Smooth muscle cell (in vitro differentiated cells): Measurements from ENCODE around the gene THEM5. TPM values are rescaled to one million over a fixed set of nuclear protein-coding genes. Genes with fewer than 3 reads are reported as not detected.
"Not testable (repeated sequence)": the region's sequence is repeated elsewhere in the genome, so short reads cannot be mapped to it uniquely, and the experiment has no call there.

Experiments used
- DNase-seq: peaks from one replicate; lab custom pipeline; 2025; ENCODE audit not compliant: unreplicated experiment; lab: John Stamatoyannopoulos, UW
- H2AFZ ChIP-seq: fragments of 200-600 bp; sonication (generic); 2 replicates; pipeline ENCODE4 v1.6.0; 2016; ENCODE audit warnings: antibody characterized with exemption, low read depth, mild to moderate bottlenecking
- H3F3A ChIP-seq: fragments of 200-600 bp; sonication (generic); 2 replicates; pipeline ENCODE4 v1.6.0; 2017; ENCODE audit warnings: antibody characterized with exemption, low read depth
- H3K27ac ChIP-seq: fragments of 200-600 bp; sonication (generic); 2 replicates; pipeline ENCODE4 v1.5.1; 2016; ENCODE audit warnings: low read depth, mild to moderate bottlenecking
- H3K27me3 ChIP-seq: fragments of 200-600 bp; sonication (generic); 2 replicates; pipeline ENCODE4 v1.6.1; 2016; ENCODE audit warnings: low read depth, mild to moderate bottlenecking
- H3K36me3 ChIP-seq: fragments of 200-600 bp; sonication (generic); 2 replicates; pipeline ENCODE4 v1.5.1; 2016; ENCODE audit warnings: low read depth
- H3K4me1 ChIP-seq: fragments of 200-600 bp; sonication (generic); 2 replicates; pipeline ENCODE4 v1.5.1; 2016; ENCODE audit warnings: low read depth
- H3K4me2 ChIP-seq: fragments of 200-600 bp; sonication (generic); 2 replicates; pipeline ENCODE4 v1.6.0; 2016; ENCODE audit warnings: mild to moderate bottlenecking
- H3K4me3 ChIP-seq: fragments of 200-600 bp; sonication (generic); 2 replicates; pipeline ENCODE4 v1.5.1; 2016; ENCODE audit warnings: mild to moderate bottlenecking
- H3K79me2 ChIP-seq: fragments of 200-600 bp; sonication (generic); 2 replicates; pipeline ENCODE4 v1.6.0; 2016; ENCODE audit warnings: low read depth, mild to moderate bottlenecking
- H3K9ac ChIP-seq: fragments of 200-600 bp; sonication (generic); 2 replicates; pipeline ENCODE4 v1.6.0; 2016; ENCODE audit warnings: low read depth
- H3K9me3 ChIP-seq: fragments of 200-600 bp; sonication (generic); replicated peaks from 2 replicates; pipeline ENCODE4 v1.5.1; 2016; ENCODE audit warnings: low read depth
- H4K20me1 ChIP-seq: fragments of 200-600 bp; sonication (generic); 2 replicates; pipeline ENCODE4 v1.6.0; 2016; ENCODE audit warnings: low read depth
- WGBS: methylation state at CpG from one replicate; pipeline ENCODE4 v1.1.7; 2016; ENCODE audit warnings: low lambda C conversion rate; 5-methylcytosine and 5-hydroxymethylcytosine counted together
- polyA plus RNA-seq: library from polyadenylated mRNA; unstranded; fragments of >200 nt; fragmentation: Nextera tagmentation; extraction: Ambion mirVana; gene quantifications from 2 replicates; pipeline ENCODE4 v1.2.1, GENCODE V29; 2016
- total RNA-seq: library from RNA; depleted of rRNA; stranded (reverse); fragments of >200 nt; gene quantifications from 2 replicates; pipeline ENCODE4 v1.2.3, GENCODE V29; 2014
- TF ChIP-seq, protein P1 (sequence below): fragments of 200-600 bp; sonication (generic); IDR thresholded peaks from 2 replicates; pipeline ENCODE4 v1.5.1; 2017; ENCODE audit warnings: borderline replicate concordance, mild to moderate bottlenecking, antibody characterized with exemption; ENCODE audit not compliant: insufficient read depth, poor library complexity, severe bottlenecking

Gene THEM5
- total and polyA plus RNA-seq, 2 experiments from 2014 or later, result 0.76 to 1.0 TPM

DNA sequence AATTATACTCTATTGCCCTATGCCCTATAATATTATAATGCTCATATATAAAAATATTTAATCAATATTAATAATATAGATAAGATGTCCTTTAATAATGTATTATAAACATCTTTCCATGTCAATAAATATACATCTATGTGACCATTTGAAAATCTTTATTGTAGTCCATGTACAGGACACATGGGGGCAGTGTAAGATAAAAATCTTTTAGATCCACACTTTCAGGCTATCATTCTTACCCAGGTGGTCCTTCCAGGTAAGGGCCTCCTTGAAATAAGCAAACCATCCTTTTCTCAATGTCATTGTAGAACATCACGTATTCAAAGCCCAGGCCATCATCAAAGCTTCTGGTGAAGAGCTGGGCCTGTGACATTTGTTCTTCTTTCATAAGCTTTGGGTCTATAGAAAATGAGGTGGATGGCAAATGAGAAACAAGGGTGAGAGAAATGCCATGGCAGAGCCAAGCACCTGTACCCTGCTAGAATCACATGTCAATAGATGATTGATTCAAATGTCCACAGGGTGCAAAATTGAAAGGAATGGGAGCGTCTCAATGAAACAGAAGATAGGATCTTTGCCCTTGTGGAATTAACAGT lies 35.6 kb upstream of the THEM5 start:
- Histone ChIP-seq H3K27ac (no peak overlapping the region), H3K9ac (no peak overlapping the region)
- DNase-seq, result no peak

DNA sequence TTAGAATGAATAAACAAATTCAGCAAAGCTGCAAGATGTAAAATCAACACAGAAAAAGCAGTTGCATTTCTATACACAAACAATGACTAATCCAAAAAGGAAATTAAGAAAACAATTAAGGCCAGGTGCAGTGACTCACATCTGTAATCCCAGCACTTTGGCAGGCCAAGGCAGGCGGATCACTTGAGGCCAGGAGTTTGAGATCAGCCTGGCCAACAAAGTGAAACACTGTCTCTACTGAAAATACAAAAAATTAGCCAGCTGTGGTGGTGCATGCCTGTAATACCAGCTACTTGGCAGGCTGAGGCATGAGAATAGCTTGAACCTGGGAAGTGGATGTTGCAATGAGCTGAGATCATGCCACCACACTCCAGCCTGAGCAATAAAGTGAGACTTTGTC lies 33.5 kb upstream of the THEM5 start:
- no peak overlapping the region for H2AFZ ChIP-seq
- no peaks in the 10 kb centered on the region for H3K79me2 ChIP-seq
- no peak overlapping the region for H3K4me3 ChIP-seq
- H3K9me3 ChIP-seq, result no peaks in the 10 kb centered on the region
- H3K36me3 ChIP-seq, result no peaks in the 10 kb centered on the region
- TF ChIP-seq, protein P1, sequence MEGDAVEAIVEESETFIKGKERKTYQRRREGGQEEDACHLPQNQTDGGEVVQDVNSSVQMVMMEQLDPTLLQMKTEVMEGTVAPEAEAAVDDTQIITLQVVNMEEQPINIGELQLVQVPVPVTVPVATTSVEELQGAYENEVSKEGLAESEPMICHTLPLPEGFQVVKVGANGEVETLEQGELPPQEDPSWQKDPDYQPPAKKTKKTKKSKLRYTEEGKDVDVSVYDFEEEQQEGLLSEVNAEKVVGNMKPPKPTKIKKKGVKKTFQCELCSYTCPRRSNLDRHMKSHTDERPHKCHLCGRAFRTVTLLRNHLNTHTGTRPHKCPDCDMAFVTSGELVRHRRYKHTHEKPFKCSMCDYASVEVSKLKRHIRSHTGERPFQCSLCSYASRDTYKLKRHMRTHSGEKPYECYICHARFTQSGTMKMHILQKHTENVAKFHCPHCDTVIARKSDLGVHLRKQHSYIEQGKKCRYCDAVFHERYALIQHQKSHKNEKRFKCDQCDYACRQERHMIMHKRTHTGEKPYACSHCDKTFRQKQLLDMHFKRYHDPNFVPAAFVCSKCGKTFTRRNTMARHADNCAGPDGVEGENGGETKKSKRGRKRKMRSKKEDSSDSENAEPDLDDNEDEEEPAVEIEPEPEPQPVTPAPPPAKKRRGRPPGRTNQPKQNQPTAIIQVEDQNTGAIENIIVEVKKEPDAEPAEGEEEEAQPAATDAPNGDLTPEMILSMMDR, result no peak
- H4K20me1 ChIP-seq, result no peaks in the 10 kb centered on the region
- 88% methylated on average over 1 of the region's 1 CpG for WGBS
- no peak overlapping the region for H3K9ac ChIP-seq
- H3K4me2 ChIP-seq, result no peak overlapping the region
- no peaks in the 10 kb centered on the region for H3K4me1 ChIP-seq
- no peaks in the 10 kb centered on the region for H3F3A ChIP-seq
- H3K27ac ChIP-seq, result peak overlapping the region; percentile 21
- H3K27me3 ChIP-seq, result no peaks in the 10 kb centered on the region
- no peak for DNase-seq

More for the DNA sequence above, 35.6 kb upstream of the THEM5 start:
- Histone ChIP-seq H2AFZ (no peak overlapping the region), H3K79me2 (no peaks in the 10 kb centered on the region), H3K4me3 (no peak overlapping the region), H3K9me3 (no peaks in the 10 kb centered on the region), H3K36me3 (peaks cover 5% of the 10 kb centered on the region), H3F3A (no peaks in the 10 kb centered on the region), H3K4me1 (no peaks in the 10 kb centered on the region), H3K27me3 (no peaks in the 10 kb centered on the region), H4K20me1 (no peaks in the 10 kb centered on the region), H3K4me2 (no peak overlapping the region)
- 93% methylated on average over 2 of the region's 2 CpGs for WGBS
- TF ChIP-seq, protein P1, result peak; percentile 38

DNA sequence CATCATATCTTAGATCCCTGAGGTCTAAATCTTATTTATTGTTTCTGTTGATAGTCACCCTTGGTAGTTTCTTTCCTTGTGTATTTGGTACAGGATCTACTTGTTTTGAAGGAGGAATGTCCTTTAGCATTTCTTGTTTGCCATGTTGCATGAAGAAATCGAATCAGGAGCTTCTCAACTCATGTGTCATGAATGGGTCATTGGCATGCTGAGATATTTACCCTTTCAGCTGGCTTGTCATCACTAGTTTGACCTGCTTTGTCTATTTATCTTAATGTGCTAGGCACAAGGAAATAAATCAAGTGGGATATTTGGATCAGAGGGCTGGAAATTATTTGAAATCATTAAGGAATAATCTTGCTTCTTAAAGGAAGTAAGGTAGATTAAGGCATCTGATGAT lies 32.0 kb upstream of the THEM5 start:
- Histone ChIP-seq H3K9me3 (no peaks in the 10 kb centered on the region), H3K4me3 (no peak overlapping the region), H3K4me1 (no peaks in the 10 kb centered on the region), H3K9ac (no peak overlapping the region), H3K27me3 (no peaks in the 10 kb centered on the region), H2AFZ (no peak overlapping the region), H3K4me2 (no peak overlapping the region), H3K36me3 (no peaks in the 10 kb centered on the region), H3F3A (no peaks in the 10 kb centered on the region), H4K20me1 (no peaks in the 10 kb centered on the region), H3K27ac (no peak overlapping the region), H3K79me2 (no peaks in the 10 kb centered on the region)
- WGBS, result 80% methylated on average over 1 of the region's 1 CpG
- TF ChIP-seq, protein P1, result no peak
- no peak for DNase-seq

DNA sequence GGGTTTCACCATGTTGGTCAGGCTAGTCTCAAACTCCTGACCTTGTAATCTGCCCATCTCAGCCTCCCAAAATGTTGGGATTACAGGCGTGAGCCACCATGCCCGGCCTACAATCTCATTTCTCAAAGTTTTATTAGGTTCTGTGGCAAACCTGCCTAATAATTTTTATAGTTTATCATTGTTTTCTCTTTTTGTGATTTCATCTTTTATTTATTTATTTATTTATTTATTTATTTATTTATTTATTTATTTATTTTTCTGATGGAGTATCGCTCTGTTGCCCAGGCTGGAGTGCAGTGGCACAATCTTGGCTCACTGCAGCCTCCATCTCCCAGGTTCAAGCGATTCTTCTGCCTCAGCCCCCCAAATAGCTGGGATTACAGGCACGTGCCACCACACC lies 31.4 kb upstream of the THEM5 start:
- not testable (repeated sequence) for H4K20me1 ChIP-seq, H3K27me3 ChIP-seq, H3K9me3 ChIP-seq, H3K79me2 ChIP-seq, H3K4me1 ChIP-seq, H2AFZ ChIP-seq, H3K27ac ChIP-seq, H3F3A ChIP-seq, H3K9ac ChIP-seq, H3K4me2 ChIP-seq, DNase-seq, H3K36me3 ChIP-seq, H3K4me3 ChIP-seq
- WGBS, result 97% methylated on average over 5 of the region's 5 CpGs

DNA sequence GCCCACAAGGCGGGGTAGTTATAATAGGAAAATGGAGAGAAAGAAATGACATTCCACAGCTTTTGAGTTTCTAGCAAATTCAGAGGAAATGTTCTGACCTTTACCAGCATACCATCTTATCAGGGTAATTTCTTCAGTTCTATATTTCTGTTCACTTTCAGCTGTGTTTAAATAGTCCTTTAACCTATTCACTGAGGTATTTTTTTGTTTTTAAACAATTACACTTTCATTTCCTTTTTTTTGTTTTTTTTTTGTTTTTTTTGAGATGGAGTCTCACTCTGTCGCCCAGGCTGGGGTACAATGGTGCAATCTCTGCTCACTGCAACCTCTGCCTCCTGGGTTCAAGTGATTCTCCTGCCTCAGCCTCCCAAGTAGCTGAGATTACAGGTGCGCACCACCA lies 30.9 kb upstream of the THEM5 start:
- not testable (repeated sequence) for H3K4me3 ChIP-seq, H3K4me2 ChIP-seq, H2AFZ ChIP-seq, H3K9me3 ChIP-seq, H3K36me3 ChIP-seq, H3K27me3 ChIP-seq, H3F3A ChIP-seq, H3K9ac ChIP-seq, DNase-seq, H3K79me2 ChIP-seq, H3K4me1 ChIP-seq, H4K20me1 ChIP-seq, H3K27ac ChIP-seq
- WGBS, result 97% methylated on average over 3 of the region's 3 CpGs

DNA sequence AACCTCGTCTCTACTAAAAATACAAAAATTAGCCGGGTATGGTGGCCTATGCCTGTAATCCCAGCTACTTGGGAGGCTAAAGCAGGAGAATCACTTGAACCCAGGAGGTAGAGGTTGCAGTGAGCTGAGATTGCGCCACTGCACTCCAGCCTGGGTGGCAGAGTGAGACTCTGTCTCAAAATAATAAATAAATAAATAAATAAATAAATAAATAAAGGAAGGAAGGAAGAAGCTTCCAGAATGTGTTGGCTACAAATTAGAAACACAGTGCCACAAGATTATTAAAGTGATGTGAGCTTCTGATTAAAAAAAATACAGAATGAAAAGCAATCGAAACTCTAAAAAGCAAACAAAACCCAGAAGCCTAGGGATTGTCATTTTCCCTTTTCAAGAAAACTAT lies 30.4 kb upstream of the THEM5 start:
- not testable (repeated sequence) for H3K9me3 ChIP-seq, H3K4me2 ChIP-seq, DNase-seq, H3K27me3 ChIP-seq, H3K4me1 ChIP-seq, H3K27ac ChIP-seq, H3K36me3 ChIP-seq, H2AFZ ChIP-seq, H3K4me3 ChIP-seq, H4K20me1 ChIP-seq, H3K9ac ChIP-seq, H3F3A ChIP-seq, H3K79me2 ChIP-seq
- WGBS, result 98% methylated on average over 4 of the region's 4 CpGs
